H54 (cell line): ENCODE results near the gene RAB12.

Source experiments
- DNase-seq: peaks from one replicate; pipeline ENCODE4 v3.0.0; 2011; ENCODE audit warnings: low spot score, mixed read lengths; ENCODE audit not compliant: insufficient read length
- FAIRE-seq: peaks from 3 replicates; lab custom pipeline; 2011; peaks lifted over from hg19 to GRCh38; lab: Jason Lieb, UNC
- POLR2A ChIP-seq: IDR thresholded peaks from 2 replicates; pipeline ENCODE4 v1.6.1; 2011; ENCODE audit warnings: low read depth, mild to moderate bottlenecking, low read length

The RAB12 gene

GRCh38 chr18:8654503-8655451 lies 45.5 kb downstream of the RAB12 start:
- no peak for TF ChIP-seq POLR2A
- peak; percentile 28 for DNase-seq
- FAIRE-seq: peak; percentile 60

GRCh38 chr18:8656232-8656631 lies 47.0 kb downstream of the RAB12 start:
- DNase-seq: no peak
- no peak for TF ChIP-seq POLR2A
- no peak for FAIRE-seq

GRCh38 chr18:8657050-8657820 lies 48.0 kb downstream of the RAB12 start:
- FAIRE-seq: no peak
- TF ChIP-seq POLR2A: no peak
- DNase-seq: no peak

- no peak for TF ChIP-seq POLR2A
- FAIRE-seq: no peak
- no peak for DNase-seq
Measured at GRCh38 chr18:8657873-8658470, 48.7 kb downstream of the RAB12 start.

GRCh38 chr18:8658858-8659485 lies 49.7 kb downstream of the RAB12 start:
- DNase-seq (no peak), FAIRE-seq (no peak)
- no peak for TF ChIP-seq POLR2A

- FAIRE-seq: no peak
- no peak for TF ChIP-seq POLR2A
- no peak for DNase-seq
Measured at GRCh38 chr18:8659609-8660242, 50.5 kb downstream of the RAB12 start.

GRCh38 chr18:8660316-8660715 lies 51.1 kb downstream of the RAB12 start:
- DNase-seq (no peak), FAIRE-seq (no peak)
- no peak for TF ChIP-seq POLR2A

GRCh38 chr18:8661754-8662559 lies 52.7 kb downstream of the RAB12 start:
- TF ChIP-seq POLR2A: no peak
- no peak for DNase-seq
- no peak for FAIRE-seq

GRCh38 chr18:8662560-8663255 lies 53.5 kb downstream of the RAB12 start:
- FAIRE-seq: no peak
- no peak for DNase-seq
- TF ChIP-seq POLR2A: no peak

GRCh38 chr18:8667846-8668245 lies 58.6 kb downstream of the RAB12 start:
- DNase-seq: no peak
- TF ChIP-seq POLR2A: no peak
- no peak for FAIRE-seq

GRCh38 chr18:8668381-8668780 lies 59.1 kb downstream of the RAB12 start:
- FAIRE-seq (peak; percentile 27), DNase-seq (no peak)
- no peak for TF ChIP-seq POLR2A

- FAIRE-seq (no peak), DNase-seq (no peak)
- TF ChIP-seq POLR2A: no peak
Measured at GRCh38 chr18:8669571-8669970, 60.3 kb downstream of the RAB12 start.
